ENCODE data around the gene TNRC6C.

GRCh38 chr17:78058001-78058400 lies 99.5 kb downstream of the TNRC6C start:
- TF ChIP-seq POLR2A (IDR thresholded peaks at IDR 0.05), result no peak
- no peak for TF ChIP-seq CTCF (IDR thresholded peaks at IDR 0.05)

All from suprapubic skin (tissue), 3 donors.